HG03196 (cell line): ENCODE data around the gene TXLNG.
"Not testable (repeated sequence)": the region's sequence is repeated elsewhere in the genome, so short reads cannot be mapped to it uniquely, and the experiment has no call there.

Experiments used
- ATAC-seq: cut with Tn5 transposase; IDR thresholded peaks from one replicate; pipeline ENCODE4 v1.9.1; 2021; ENCODE audit not compliant: unreplicated experiment

The TXLNG gene

DNA sequence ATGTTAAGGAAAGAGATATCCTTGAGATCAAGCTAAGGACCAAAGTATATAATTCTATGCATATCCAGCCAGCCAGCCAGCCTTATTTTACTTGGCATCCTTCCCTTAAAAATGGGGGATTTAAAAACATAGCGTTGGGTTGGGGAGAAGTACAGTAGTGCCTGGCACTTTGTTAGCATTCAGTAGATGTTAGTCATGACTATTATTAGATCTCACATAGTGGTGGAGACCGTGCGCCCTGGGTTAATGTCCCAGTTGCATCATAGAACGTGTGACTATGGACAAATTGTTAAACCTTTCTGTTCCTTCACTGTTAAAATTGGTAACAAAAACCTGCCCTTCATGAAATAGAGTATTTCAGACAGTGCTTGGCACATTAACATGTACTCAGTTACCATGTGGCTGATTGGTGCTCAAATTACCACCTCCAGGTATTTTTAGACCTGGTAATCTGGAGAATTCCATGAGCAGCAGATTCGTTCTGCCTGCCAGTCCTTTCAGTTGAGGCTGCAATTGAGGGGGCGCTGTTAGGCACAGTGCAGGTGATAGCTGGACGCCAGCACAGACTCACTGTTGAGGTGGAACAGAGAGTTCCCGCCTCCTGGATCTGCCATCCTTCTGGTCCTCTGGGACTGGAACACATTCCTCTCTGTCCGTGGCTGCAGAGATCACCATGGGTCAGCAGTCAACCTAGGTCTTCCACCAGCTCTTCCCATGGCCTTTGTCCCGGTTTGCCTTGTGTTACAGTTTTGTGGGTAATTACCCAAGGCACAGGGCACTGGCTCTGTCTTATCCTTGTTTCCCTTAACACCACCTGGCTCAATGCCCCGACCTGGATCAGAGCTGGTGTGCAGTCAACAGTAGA lies 52.2 kb downstream of the TXLNG start:
- ATAC-seq, result no peak

DNA sequence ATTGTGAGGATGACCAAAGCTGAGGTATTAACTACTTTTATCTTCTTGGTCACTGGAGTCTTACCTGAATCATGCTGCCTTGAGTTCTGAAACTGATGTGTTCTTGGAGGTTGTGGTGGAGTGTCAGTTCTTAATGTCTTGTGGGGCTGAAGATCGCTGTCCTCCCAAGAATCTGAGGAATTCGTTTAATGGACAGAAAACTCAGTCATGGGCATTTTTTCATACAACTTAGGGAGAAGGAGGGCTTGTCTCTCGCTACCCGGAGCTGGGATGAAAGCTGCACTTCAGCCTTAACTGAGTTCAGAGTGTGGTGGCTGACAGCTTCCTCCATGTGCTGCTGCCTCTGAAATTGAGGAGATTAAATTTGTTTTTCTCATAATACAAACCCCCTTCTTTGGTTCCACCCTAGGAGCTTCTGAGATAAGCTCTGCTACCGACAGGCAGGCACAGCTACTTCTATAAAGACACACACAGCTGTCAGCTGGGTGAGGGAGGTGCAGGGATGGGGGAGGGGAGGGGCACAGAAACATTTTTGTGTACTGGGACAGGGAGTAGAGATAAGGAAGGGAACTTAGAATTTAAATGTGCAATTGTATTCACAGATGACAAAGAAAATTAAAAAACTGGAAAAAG lies 53.1 kb downstream of the TXLNG start:
- ATAC-seq, result no peak

DNA sequence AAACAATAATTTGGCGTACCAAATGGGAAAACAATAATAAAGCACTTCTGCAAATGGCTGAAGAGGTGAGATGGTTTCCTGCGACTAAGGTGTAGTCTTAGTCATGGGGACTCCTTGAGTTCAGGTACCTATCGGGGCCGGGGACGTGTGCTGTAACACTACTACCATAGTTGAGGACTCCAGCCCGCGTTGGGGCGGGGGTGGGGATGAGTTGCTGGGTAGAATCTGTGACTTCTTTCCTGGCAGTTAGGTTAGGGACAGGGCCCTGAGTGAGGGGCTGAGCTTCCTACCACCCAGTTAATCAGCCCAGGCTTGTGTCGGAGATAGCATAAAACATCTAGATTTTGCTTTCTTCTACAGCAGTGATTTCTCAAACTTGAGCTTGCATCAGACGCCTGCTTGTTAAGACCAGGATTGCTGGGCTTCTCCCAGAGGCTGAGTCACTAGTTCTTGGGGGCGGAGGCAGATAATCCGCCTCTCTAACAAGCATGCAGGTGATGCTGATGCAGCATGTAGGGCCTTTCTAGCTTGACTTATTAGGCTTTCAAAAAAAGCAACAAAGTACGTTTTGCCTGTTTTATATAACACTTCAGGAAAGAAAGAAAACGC lies 53.7 kb downstream of the TXLNG start:
- no peak for ATAC-seq

DNA sequence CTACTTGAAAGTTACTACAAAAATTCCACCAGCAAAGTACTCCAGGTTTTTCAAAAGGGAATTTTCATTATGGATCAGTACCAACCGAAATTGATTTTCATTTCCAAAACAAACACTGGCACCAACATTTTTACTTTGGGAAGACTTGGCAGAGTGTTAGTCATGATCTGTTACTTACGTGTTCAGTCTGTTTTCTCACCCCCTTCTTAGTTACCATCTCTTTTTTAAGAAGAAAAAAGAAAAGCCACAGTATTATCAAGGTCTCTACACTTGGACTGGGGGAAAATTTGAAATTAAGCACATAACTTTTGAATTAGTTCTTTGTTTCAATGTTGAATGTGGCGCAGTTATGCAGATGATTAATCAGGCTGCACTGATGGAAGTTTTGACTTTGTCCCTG lies 56.4 kb downstream of the TXLNG start:
- ATAC-seq, result no peak

DNA sequence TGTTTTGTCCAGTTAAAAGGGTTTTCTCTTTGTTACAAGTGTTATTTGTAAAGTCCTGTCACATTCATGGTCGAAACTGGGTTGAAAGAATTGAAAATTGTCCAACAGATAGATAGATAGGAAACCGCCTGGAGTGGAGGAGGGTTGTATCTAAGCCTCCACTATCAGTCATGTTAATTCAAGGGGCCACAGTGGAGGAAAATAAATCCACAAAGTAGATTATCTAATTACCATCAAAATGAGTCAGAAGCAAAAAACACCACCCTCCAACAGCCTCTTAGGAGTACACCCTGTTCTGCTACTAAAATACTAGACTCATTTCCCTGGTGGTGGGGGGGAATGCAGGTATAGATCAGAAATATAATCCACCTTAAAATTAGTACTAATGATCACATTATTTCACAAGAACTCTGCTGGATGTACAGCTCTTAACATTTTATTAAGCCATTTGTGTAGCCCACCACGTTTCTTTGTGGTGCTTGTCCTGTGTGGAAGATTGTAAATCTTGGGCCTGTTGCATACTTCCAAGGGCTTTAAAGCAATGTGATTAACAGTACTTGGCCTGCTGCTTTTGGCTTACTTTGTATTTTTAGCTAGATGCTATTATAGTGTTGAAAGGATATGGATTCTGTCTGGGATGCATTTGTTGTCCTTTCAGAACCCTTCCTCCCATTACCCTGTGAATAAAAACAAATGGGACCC lies 57.1 kb downstream of the TXLNG start:
- no peak for ATAC-seq

DNA sequence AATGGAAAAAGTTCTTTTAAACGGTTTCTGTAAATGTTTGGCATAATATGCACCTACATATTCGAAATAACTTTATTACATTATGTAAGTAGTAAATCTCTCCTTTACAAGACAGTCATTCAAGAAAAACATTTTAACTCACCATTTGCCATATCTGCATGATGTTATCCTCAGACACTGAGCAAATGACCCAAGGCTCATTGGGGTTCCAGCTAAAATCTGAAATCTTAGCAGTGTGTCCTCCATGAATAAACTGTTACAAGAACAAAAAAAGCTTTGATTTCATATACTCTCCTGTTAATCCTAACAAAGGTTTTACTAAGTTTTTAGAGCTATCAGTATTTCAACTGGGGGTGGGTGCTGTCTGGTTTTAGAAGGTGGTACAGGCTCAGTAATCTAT lies 59.4 kb downstream of the TXLNG start:
- ATAC-seq, result no peak

DNA sequence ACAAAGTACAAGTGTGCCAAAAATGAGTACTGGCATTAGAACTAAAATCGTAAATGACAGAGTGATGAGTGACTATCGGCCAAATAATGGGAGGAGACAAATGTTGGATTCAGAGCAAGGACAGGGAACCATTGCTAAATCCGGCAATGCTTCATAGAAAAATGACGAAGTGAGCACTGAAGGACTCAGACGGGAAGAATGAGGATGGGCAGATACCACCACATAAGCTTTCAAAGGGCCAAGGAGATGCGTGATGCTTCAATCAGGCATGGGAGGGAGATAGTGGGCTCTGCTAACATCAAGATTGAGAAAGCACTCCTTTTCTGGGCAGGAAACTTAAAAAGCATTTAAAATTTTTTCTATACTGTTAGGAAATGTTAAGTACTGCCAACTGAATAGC lies 62.3 kb downstream of the TXLNG start:
- ATAC-seq, result no peak

DNA sequence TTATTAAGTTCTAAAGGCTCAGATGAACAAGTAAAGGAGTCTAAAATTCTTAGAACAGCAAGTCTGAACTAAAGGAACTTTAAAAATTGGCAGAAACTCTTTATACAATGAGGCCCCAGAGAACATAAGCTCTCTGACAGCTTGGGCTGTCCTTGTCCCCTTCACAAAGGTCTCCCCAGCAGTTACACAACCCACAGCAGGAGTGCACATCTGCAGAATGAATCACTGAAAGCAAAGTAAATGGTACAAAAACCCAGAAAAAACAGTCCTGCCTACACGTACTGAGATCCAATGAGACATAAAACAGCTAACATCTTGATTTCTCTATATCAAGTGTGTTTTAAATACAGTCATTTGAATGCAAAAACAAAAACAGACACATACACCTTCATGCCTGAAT lies 65.2 kb downstream of the TXLNG start:
- ATAC-seq, result no peak

DNA sequence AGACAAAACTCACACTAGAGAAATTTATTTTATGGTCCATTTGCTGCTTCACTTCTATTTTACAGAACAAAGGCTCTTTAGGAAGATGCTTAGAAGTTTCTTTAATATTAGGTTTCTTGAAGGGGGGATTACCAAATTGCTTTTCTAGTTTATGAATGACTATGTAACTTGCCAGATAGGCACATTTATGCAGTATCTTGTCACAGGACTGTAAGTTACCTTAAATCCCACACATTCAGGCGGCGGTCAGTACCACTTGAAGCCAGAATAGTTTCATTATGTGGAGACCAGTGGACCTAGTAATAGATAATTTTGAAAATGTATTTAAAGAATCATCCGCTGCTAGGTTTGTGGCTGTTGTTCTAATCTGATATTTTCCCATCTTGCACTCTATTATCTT lies 65.6 kb downstream of the TXLNG start:
- ATAC-seq, result no peak

DNA sequence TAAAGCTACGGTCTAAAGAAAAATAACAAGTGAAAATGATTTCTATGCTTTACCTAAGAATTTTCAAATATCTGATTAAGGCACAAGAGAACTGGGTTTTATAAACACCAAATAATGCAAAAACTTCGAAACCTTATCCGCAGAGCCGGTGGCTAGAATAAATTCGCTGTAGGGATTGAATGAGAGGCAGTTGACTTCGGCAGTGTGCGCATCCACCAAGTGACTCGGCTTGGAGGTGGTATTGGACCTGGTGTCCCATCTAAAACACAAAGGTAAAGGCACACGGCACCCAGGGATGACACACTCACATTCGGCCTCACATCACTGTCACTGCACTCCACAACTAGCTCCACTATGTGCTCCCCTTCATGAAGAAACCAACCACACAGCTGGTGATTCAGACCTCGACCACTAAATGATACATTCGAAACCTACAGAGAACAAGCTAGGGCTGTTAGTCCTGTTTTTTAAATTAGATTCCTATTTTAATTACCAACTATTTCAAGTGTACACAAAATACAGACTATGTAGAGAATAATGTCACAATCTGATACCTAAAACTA lies 66.4 kb downstream of the TXLNG start:
- ATAC-seq, result no peak

DNA sequence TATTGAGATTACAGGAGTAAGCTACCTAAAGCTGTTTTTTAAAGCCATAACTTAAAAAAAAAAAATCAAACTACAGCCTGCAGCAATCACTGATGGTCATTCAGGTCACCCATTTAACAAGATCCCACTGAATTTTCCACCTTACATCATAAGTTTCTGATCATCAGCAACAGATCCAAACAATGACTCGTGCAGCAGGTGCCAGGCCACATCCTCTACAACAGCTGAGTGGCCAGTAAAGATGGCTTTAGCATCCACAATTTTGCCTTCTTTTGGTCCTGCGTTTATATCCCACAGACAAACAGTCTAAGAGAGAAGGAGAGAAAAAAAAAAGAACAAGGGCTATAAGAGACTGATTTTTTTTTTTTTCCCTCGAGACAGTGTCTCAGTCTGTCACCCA lies 67.3 kb downstream of the TXLNG start:
- no peak for ATAC-seq

DNA sequence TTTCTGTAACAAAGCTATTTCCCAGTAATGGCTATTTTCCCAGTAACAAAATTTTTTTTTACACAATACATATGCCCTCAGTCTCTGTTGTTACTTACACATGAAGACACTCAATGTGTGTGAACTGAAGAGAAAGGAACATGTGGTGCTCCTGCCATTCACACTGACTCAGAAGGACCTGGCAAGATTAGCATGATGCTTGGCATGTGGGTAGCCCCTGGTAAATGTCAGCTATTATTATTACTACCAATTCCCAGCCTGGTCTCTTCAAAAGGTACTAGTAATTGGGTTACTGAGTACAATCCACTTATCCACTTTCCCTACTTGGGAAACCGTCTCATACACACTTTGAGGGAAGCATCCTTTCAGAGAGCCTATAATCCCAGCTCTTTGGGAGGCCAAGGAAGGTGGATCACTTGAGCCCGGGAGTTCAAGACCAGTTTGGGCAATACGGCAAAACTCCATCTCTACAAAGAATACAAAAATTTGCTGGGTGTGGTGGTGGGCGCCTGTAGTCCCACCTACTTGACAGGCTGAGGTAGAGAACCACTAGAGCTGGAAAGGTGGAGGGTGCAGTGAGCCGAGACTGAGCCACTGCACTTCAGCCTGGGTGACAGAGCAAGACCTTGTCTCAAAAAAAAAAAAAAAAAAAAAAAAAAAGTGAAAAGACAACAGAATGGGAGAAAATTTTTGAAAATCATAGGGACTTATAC lies 69.3 kb downstream of the TXLNG start:
- no peak for ATAC-seq

DNA sequence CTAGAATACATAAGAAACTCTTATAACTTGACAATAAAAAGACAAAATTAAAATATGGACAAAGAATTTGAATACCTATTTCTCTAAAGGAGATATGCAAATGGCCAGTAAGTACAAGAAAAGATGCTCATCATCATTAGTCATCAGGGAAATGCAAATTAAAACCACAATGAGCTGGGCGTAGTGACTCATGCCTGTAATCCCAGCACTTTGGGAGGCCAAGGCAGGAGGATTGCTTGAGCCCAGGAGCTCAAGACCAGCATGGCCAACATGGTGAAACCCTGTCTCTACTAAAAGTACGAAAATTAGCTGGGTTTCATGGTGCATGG lies 69.8 kb downstream of the TXLNG start:
- not testable (repeated sequence) for ATAC-seq

DNA sequence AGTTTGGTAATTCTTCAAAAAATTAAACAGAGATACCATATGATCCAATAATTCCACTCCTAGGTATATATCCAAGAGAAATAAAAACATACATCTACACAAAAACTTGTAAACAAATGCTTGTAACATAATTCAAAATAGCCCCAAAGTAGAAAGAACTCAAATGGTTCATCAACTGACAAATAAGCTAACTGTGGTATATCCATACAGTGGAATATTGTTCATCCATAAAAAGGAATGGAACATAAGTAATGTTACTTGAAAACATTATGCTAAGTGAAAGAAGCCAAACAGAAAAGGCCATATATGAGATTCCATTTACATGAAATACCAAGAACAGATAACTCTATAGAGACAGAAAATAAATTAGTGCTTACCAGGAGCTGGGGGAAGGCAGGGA lies 70.5 kb downstream of the TXLNG start:
- no peak for ATAC-seq

DNA sequence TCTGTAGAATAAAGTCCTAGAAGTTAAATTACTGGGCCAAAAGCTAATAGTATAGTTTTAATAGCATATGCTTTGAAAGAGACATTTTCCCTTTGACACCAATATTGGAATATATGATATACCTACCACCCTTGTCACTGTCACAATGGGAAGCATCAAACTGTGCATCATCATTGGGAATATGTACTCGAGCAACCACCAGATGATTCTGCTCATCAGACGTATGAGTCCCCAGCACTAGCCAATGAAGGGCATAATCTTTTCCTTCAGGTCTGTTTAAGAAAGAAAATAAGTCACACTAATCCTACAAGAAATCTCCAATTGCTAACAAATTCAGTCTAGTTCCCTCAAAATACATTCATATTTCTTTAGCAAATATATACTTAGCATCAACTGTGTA lies 76.6 kb downstream of the TXLNG start:
- no peak for ATAC-seq

DNA sequence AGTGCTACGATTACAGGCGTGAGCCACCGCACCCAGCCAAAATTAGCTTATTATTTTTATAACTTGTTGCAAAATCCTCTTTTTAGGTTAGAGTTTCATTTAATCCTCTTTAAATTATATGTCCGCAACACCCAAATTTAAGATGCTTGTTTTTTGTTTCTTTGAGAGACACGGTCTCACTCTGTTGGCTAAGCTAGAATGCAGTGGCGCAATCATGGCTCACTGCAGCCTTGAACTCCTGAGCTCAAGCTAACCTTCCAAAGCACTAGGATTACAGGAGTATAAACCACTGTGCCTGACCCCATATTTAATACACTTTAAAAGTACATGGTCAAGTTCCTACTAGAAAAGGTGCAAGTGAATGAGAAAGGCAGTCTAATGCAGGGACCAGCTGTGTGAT lies 81.7 kb downstream of the TXLNG start:
- ATAC-seq, result no peak

DNA sequence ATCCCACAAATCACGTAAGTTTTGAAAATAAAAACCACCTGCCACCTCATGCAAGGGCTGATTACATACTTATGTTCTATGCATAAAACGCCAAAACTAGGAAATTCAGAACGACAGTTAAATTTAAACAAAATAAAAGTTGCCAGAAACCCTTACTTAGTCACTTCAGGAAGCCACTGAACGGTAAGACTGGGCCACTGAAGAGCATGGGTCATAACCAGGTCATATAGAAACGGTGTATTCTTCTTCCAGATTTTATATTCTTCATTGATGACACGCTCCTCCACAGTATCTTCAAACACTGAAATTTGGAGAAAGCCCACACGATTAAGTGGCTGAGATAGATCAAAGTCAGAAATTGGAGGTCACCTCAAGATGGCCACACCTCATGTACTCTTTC lies 82.7 kb downstream of the TXLNG start:
- no peak for ATAC-seq

DNA sequence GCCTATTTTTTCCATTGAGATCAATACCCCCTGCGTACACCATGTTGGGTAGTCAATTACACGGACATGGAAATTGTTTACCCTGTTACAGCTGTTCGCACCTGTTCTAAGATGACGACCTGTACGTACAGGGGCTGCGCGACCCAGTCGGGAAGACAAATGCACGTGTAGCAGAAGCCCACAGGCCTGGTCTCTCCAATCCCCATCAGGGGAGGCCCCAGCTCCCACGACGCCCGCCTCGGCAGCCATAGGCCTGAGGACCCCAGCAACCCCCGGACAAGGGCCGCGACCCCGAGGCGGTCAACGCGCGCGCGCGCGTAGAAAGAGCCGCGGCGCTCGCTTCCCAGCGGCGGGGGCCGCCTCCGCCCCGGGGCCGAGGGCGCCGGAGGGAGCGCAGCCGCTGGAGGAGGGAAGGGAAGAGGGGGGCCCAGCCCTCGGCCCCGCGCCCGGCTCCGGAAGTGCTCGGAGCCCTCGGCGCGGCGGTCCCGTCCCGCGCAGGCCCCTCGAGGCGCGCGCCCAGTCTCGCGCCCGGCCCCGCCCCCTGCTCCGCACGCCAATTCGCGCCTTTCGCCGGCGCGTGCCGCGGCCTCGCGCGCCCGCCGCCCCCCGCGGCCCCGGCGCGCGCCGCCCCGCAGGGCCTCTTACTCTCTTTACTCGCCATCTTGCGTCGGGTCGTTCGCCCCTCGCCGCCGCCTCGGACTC lies 83.3 kb downstream of the TXLNG start:
- peak; percentile 41 for ATAC-seq

DNA sequence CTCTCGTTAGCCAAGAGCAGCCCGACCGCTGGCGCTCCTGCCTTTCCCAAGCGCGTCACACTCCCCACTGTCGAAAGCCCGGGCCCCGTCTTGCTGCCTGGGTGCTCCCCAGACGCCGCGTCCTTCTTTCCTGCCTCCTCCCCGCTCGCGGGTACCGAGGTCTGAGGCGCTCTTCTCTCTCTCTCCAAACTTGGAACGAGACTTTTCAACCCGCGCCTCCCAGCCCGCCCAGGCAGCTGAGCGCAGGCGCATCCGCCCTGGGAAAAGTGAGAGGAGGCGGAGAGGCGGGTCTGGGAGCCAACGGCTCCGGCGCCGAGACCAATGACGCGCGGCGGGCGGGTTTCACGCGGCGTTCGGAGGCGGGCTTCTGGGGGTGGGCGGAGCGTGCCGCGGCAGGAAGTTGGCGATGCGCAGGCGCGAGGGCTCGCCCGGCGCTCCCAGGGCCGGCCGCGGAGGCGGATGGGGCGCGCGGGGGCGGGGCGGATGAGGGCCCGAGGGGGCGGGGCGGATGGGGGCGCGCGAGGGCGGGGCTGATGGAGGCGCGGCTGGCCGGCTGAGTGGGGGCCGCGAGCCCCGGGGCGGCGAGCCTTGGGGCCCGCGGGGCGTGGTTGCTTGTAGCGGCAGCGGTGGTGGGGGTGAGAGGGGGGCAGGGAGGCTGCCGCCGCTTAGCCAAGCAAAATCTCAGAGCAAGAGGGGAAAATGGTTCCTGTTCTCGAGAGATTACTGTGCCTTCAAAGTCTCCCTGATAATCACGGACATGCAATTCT lies 84.0 kb downstream of the TXLNG start, which contains the start of gene RBBP7:
TSS of gene RBBP7 (minus strand) at position 268 of the 767 bp plus-strand sequence. CDS start 309 bp downstream, outside the sequence.
- ATAC-seq, result peak; percentile 81
